Breast epithelium (tissue), 3 donors: ENCODE results near the gene TIE1.

Experiments used
- CTCF ChIP-seq, 3 donors: fragments of 450-650 bp; IDR thresholded peaks; one replicate each; pipeline ENCODE4 v1.5.1; 2016 to 2017; ENCODE audit warnings: antibody characterized with exemption in 3 of 3, mild to moderate bottlenecking in 3 of 3, moderate library complexity in 3 of 3
- POLR2A ChIP-seq: fragments of 450-650 bp; IDR thresholded peaks from one replicate; pipeline ENCODE4 v1.6.1; 2016; ENCODE audit warnings: antibody characterized with exemption, mild to moderate bottlenecking, moderate library complexity
- POLR2AphosphoS5 ChIP-seq, 3 donors: sonication (generic); formaldehyde crosslinking; IDR thresholded peaks; one replicate each; pipeline ENCODE4 v1.6.1; 2017; ENCODE audit warnings: antibody characterized with exemption in 3 of 3

GRCh38 chr1:43302201-43302600 is 1.4 kb downstream of the TIE1 start:
- TF ChIP-seq POLR2A, result no peak
- no peak for TF ChIP-seq CTCF (IDR thresholded peaks at IDR 0.05)
- TF ChIP-seq POLR2AphosphoS5 (IDR thresholded peaks at IDR 0.05), result no peak
